ENCODE results near the gene TAPBP.
"Not testable (repeated sequence)": the region's sequence is repeated elsewhere in the genome, so short reads cannot be mapped to it uniquely, and the experiment has no call there.

TAPBP gene

GRCh38 chr6:33279257-33279695, 34.6 kb downstream of the TAPBP start:
- TF ChIP-seq CTCF (IDR thresholded peaks at IDR 0.05; ENCODE audit: insufficient read depth, low read depth, low read length, missing control alignments) = no peak
- H3K4me3 ChIP-seq (ENCODE audit: low read depth, low read length) = no peak overlapping the region
- no peak for DNase-seq (ENCODE audit: low read depth)

- DNase-seq (ENCODE audit: low read depth) = no peak
- no peak for TF ChIP-seq CTCF (IDR thresholded peaks at IDR 0.05; ENCODE audit: insufficient read depth, low read depth, low read length, missing control alignments)
Measured at GRCh38 chr6:33278810-33279209, 35.1 kb downstream of the TAPBP start.

GRCh38 chr6:33278392-33278741, 35.5 kb downstream of the TAPBP start:
- peak overlapping the region; percentile 90 for H3K4me3 ChIP-seq (ENCODE audit: low read depth, low read length)
- TF ChIP-seq CTCF (IDR thresholded peaks at IDR 0.05; ENCODE audit: insufficient read depth, low read depth, low read length, missing control alignments) = no peak
- no peak for DNase-seq (ENCODE audit: low read depth)

More at GRCh38 chr6:33278810-33279209, 35.1 kb downstream of the TAPBP start:
- H3K4me3 ChIP-seq (ENCODE audit: low read depth, low read length) = no peak overlapping the region

- TF ChIP-seq CTCF (IDR thresholded peaks at IDR 0.05; ENCODE audit: insufficient read depth, low read depth, low read length, missing control alignments) = no peak
- peak overlapping the region; percentile 90 for H3K4me3 ChIP-seq (ENCODE audit: low read depth, low read length)
- DNase-seq (ENCODE audit: low read depth) = peak; percentile 74
Measured at GRCh38 chr6:33277663-33278391, 36.1 kb downstream of the TAPBP start.

- DNase-seq (ENCODE audit: low read depth) = peak; percentile 92
- H3K4me3 ChIP-seq (ENCODE audit: low read depth, low read length) = peak within 1 kb of the TSS; percentile 90
- peak; percentile 55 for TF ChIP-seq CTCF (IDR thresholded peaks at IDR 0.05; ENCODE audit: insufficient read depth, low read depth, low read length, missing control alignments)
Measured at GRCh38 chr6:33276864-33277662, 36.8 kb downstream of the TAPBP start, which contains the start of gene B3GALT4. Gene B3GALT4, plus strand, starts transcription at chr6:33277123. Its CDS starts 297 bp downstream, at chr6:33277420.

- no peak for DNase-seq (ENCODE audit: low read depth)
- no peak for TF ChIP-seq CTCF (IDR thresholded peaks at IDR 0.05; ENCODE audit: insufficient read depth, low read depth, low read length, missing control alignments)
- H3K4me3 ChIP-seq (ENCODE audit: low read depth, low read length) = peak overlapping the region; percentile 90
Measured at GRCh38 chr6:33276581-33276863, 37.4 kb downstream of the TAPBP start.

- peak overlapping the region; percentile 90 for H3K4me3 ChIP-seq (ENCODE audit: low read depth, low read length)
- DNase-seq (ENCODE audit: low read depth) = not testable (repeated sequence)
Measured at GRCh38 chr6:33275795-33276580, 37.9 kb downstream of the TAPBP start.

Measured in GM12865 (cell line).